K562 (cell line): ENCODE data around the gene PIK3C2B. TPM values are rescaled to one million over a fixed set of nuclear protein-coding genes. Genes with fewer than 3 reads are reported as not detected.
A peak's percentile ranks its signal among the peaks of the same experiment; 100 is the strongest.

ENCODE experiments used
- ATAC-seq: fragments of 200-7000 bp; cut with Tn5 transposase; 3 replicates; pipeline ENCODE4 v1.9.1; 2020; ENCODE audit warnings: moderate library complexity
- BruUV-seq: library from RNA; stranded (reverse); fragments of 400-500 nt; replicated peaks from 2 replicates; lab custom pipeline; 2021; lab: Mats Ljungman, UMichigan
- CTCF ChIA-PET: fragments of 300-600 bp; formaldehyde crosslinking; extraction: SDS; loops from one replicate; lab custom pipeline; 2021; ENCODE audit warnings: low intra/inter-chr PET ratio; lab: Yijun Ruan, JAX
- POLR2A ChIA-PET: fragments of 300-600, 350-650 bp; sonication (Branson Sonifier 250); formaldehyde crosslinking; extraction: SDS; loops from one replicate; lab custom pipeline; 2021; ENCODE audit warnings: antibody characterized with exemption, inconsistent platforms; lab: Yijun Ruan, JAX
- DNase-seq, 4 experiments: peaks; one replicate each; pipeline versions ENCODE4 v3.0.0 to v3.0.0-alpha.2; 2011 to 2018; ENCODE audit warnings: low spot score in 3 of 4, mixed read lengths in 3 of 4; ENCODE audit errors: extremely low read depth in 1 of 4
- FAIRE-seq: peaks from 2 replicates; lab custom pipeline; 2011; peaks lifted over from hg19 to GRCh38; lab: Jason Lieb, UNC
- H2AFZ ChIP-seq: 2 replicates; pipeline ENCODE4 v1.6.0; 2011; ENCODE audit warnings: low read depth, low read length, control low read depth, inconsistent platforms
- H3K27ac ChIP-seq: fragments of 200-600 bp; 3 replicates; pipeline ENCODE4 v1.8.0; 2011; ENCODE audit warnings: low read depth, mild to moderate bottlenecking, control low read depth, inconsistent platforms, low read length, moderate library complexity, mixed read lengths; ENCODE audit errors: extremely low read depth
- H3K27me3 ChIP-seq, 2 experiments: fragments of 300-600 bp in 1 of 2; 2 replicates in 1 of 2; 3 replicates in 1 of 2; pipeline versions ENCODE4 v1.6.0 to v1.8.0; 2011; ENCODE audit warnings: inconsistent platforms in 2 of 2, low read length in 2 of 2, mild to moderate bottlenecking in 1 of 2, mixed read lengths in 1 of 2, moderate library complexity in 1 of 2; ENCODE audit not compliant: control insufficient read depth in 2 of 2, insufficient read depth in 2 of 2
- H3K36me3 ChIP-seq: fragments of 300-600 bp; 3 replicates; pipeline ENCODE4 v1.8.0; 2011; ENCODE audit warnings: mild to moderate bottlenecking, low read length, inconsistent platforms; ENCODE audit not compliant: control insufficient read depth, insufficient read depth
- H3K4me1 ChIP-seq, 2 experiments: fragments of 200-600 bp in 1 of 2; replicated peaks in 1 of 2; 2 replicates in 1 of 2; 3 replicates in 1 of 2; pipeline versions ENCODE4 v1.5.1 to v1.8.0; 2011; ENCODE audit warnings: inconsistent platforms in 2 of 2, low read length in 2 of 2, mild to moderate bottlenecking in 1 of 2, mixed read lengths in 1 of 2, moderate library complexity in 1 of 2; ENCODE audit not compliant: control insufficient read depth in 2 of 2, insufficient read depth in 2 of 2
- H3K4me2 ChIP-seq: 2 replicates; pipeline ENCODE4 v1.6.1; 2011; ENCODE audit warnings: low read length, control low read depth, inconsistent platforms, mixed read lengths; ENCODE audit not compliant: insufficient read depth
- H3K4me3 ChIP-seq: fragments of 200-600 bp; sonication (generic), shearing (Covaris generic); 2 replicates; pipeline ENCODE4 v1.5.1; 2016; ENCODE audit warnings: control low read depth, inconsistent platforms
- H3K79me2 ChIP-seq: fragments of 200-600 bp; 3 replicates; pipeline ENCODE4 v1.8.0; 2011; ENCODE audit warnings: low read length, inconsistent platforms; ENCODE audit not compliant: control insufficient read depth, insufficient read depth
- H3K9ac ChIP-seq, 2 experiments: 2 replicates each; pipeline versions ENCODE4 v1.6.0 to v1.6.1; 2011; ENCODE audit warnings: low read depth in 2 of 2, low read length in 2 of 2, control low read depth in 1 of 2, inconsistent platforms in 1 of 2, mild to moderate bottlenecking in 1 of 2, mixed read lengths in 1 of 2; ENCODE audit not compliant: insufficient read depth in 1 of 2
- H3K9me1 ChIP-seq: one replicate; pipeline ENCODE4 v1.6.0; 2011; ENCODE audit warnings: inconsistent platforms, mild to moderate bottlenecking, low read length, moderate library complexity; ENCODE audit not compliant: control insufficient read depth, insufficient read depth
- H3K9me3 ChIP-seq: replicated peaks from 2 replicates; pipeline ENCODE4 v1.5.1; 2011; ENCODE audit warnings: low read depth, low read length, inconsistent platforms; ENCODE audit not compliant: control insufficient read depth, insufficient read depth
- H4K20me1 ChIP-seq: replicated peaks from 2 replicates; pipeline ENCODE4 v1.6.1; 2011; ENCODE audit warnings: low read length, inconsistent platforms, mixed read lengths; ENCODE audit not compliant: control insufficient read depth, insufficient read depth
- CHCHD3 ChIP-seq: fragments of 250-450 bp; sonication (Bioruptor Pico); IDR thresholded peaks from 2 replicates; pipeline ENCODE4 v2.1.2; 2022; ENCODE audit warnings: mild to moderate bottlenecking
- DACH1 ChIP-seq: fragments of 450-650 bp; IDR thresholded peaks from 2 replicates; pipeline ENCODE4 v1.6.1; 2018; ENCODE audit not compliant: partially characterized antibody
- DNMT1 ChIP-seq: fragments of 450-650 bp; IDR thresholded peaks from 2 replicates; pipeline ENCODE4 v1.6.1; 2016; ENCODE audit warnings: antibody characterized with exemption, mild to moderate bottlenecking
- FOXM1 ChIP-seq, 2 experiments: fragments of 450-650 bp in 1 of 2; sonication (generic) in 1 of 2; formaldehyde crosslinking in 1 of 2; IDR thresholded peaks; 2 replicates each; pipeline versions ENCODE4 v1.6.1 to v1.9.0; 2017 to 2022; ENCODE audit warnings: low read depth in 2 of 2, mild to moderate bottlenecking in 2 of 2, missing genetic modification reagents in 1 of 2, moderate library complexity in 1 of 2
- HOMEZ ChIP-seq: fragments of 250-450 bp; sonication (Bioruptor Pico); IDR thresholded peaks from 2 replicates; pipeline ENCODE4 v1.4.0; 2020; ENCODE audit warnings: mild to moderate bottlenecking, moderate library complexity
- KLF1 ChIP-seq: fragments of 450-650 bp; IDR thresholded peaks from 2 replicates; pipeline ENCODE4 v1.6.1; 2016; ENCODE audit warnings: missing genetic modification characterization, missing compliant biosample characterization
- MIER1 ChIP-seq: fragments of 450-650 bp; IDR thresholded peaks from 2 replicates; pipeline ENCODE4 v1.6.1; 2016; ENCODE audit warnings: antibody characterized with exemption, mild to moderate bottlenecking, low read depth
- MTF1 ChIP-seq: fragments of 250-450 bp; sonication (Bioruptor Pico); IDR thresholded peaks from 2 replicates; pipeline ENCODE4 v1.9.0; 2021; ENCODE audit warnings: moderate library complexity, mild to moderate bottlenecking, inconsistent platforms, borderline replicate concordance
- RBFOX2 ChIP-seq: fragments of 200-400 bp; formaldehyde crosslinking; IDR thresholded peaks from 2 replicates; pipeline ENCODE4 v1.6.1; 2017; ENCODE audit warnings: low read depth, mild to moderate bottlenecking, low read length, moderate library complexity
- ZNF212 ChIP-seq: fragments of 450-650 bp; formaldehyde crosslinking; IDR thresholded peaks from 2 replicates; pipeline ENCODE4 v1.4.0; 2020; ENCODE audit warnings: mild to moderate bottlenecking
- ZNF274 ChIP-seq: IDR thresholded peaks from 2 replicates; pipeline ENCODE4 v1.6.1; 2011; ENCODE audit warnings: low read depth, mild to moderate bottlenecking, low read length, moderate library complexity, borderline replicate concordance
- ZNF511 ChIP-seq: sonication (generic); formaldehyde crosslinking; IDR thresholded peaks from 2 replicates; pipeline ENCODE4 v1.8.0; 2022; ENCODE audit warnings: mild to moderate bottlenecking, missing genetic modification reagents
- WGBS: fragments of 100-300 bp; shearing (Covaris generic); methylation state at CpG from one replicate; pipeline ENCODE4 v1.1.6; 2016; ENCODE audit warnings: low coverage, mixed read lengths; ENCODE audit not compliant: insufficient coverage; ENCODE audit errors: missing lambda C conversion rate; 5-methylcytosine and 5-hydroxymethylcytosine counted together
- in situ Hi-C: fragments of 300-500 bp; cut with MboI; formaldehyde crosslinking; loops from 4 replicates; pipeline ENCODE4 v1.15.0; 2018; ENCODE audit warnings: inconsistent platforms, mixed read lengths
- intact Hi-C: fragments of 100-400 bp; cut with micrococcal nuclease; formaldehyde crosslinking; loops from 2 replicates; pipeline ENCODE4 v1.14.2; 2022
- polyA plus RNA-seq, 8 experiments: library from polyadenylated mRNA; depleted of rRNA in 4 of 8; stranded (reverse) in 5 of 8; unstranded in 3 of 8; fragments of >200 nt; fragmentation: Nextera tagmentation in 2 of 8; fragmentation: Illumina TruSeq in 1 of 8; extraction: Ambion mirVana in 2 of 8; extraction: Trizol in 1 of 8; gene quantifications; 2 replicates each; pipeline versions ENCODE4 v1.2.1 to v1.2.3, GENCODE V29; 2011 to 2014; ENCODE audit warnings: inconsistent platforms in 1 of 8, missing spikeins in 1 of 8
- total RNA-seq, 7 experiments: library from RNA; depleted of rRNA in 6 of 7; stranded (reverse); fragments of >200 nt in 6 of 7; fragmentation: Illumina TruSeq in 2 of 7; extraction: Trizol in 2 of 7; gene quantifications; 2 replicates each; pipeline versions ENCODE4 v1.2.1 to v1.2.3, GENCODE V29; 2011 to 2021; ENCODE audit warnings: low replicate concordance in 1 of 7
- TF ChIP-seq, protein P1 (sequence below): IDR thresholded peaks from 2 replicates; pipeline ENCODE4 v1.6.1; 2016; ENCODE audit warnings: missing genetic modification characterization, missing compliant biosample characterization

Gene PIK3C2B
- total and polyA plus RNA-seq, 9 of the 15 experiments (the other 6 are each of a cell fraction or from before 2014, with no cell fraction given): 0.10 to 2.9 (median 0.72) TPM

DNA sequence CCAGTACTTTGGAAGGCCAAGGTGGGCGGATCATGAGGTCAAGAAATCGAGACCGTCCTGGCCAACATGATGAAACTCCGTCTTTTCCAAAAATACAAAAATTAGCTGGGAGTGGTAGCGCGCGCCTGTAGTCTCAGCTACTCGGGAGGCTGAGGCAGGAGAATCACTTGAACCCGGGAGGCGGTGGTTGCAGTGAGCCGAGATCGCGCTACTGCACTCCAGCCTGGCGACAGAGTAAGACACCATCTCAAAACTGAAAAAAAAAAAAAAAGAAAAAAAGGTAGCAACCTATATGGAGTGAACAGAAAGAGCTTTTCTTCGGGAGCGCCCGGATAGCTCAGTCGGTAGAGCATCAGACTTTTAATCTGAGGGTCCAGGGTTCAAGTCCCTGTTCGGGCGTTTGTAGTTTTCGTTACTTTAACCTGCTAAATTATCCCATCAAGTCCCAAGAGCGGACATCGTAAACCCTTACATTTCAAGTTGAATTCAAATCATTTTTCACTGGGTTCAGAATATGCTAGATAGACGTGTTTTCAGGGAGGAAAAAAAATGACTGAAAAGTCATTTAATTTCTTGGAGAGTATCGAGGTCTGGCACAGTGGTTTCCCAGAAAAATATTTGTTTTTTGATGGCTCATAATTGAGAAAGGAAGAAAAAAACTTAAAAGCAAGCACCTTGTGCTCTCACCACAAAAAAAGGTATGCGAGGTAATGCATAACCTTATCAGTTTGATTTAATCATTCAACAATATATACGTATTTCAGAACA is 11.8 kb upstream of the PIK3C2B start (continued):
- TF ChIP-seq ZNF511 (peak; percentile 58; the same call in 1 of the 2 replicates), KLF1 (tag) (no peak), ZNF212 (CRISPR knock-in tag) (peak; percentile 77; the same call in 1 of the 2 replicates), DNMT1 (no peak), ZNF274 (no peak)

- no peaks in the 10 kb centered on the region for H3K79me2 ChIP-seq
- no peaks in the 10 kb centered on the region for H4K20me1 ChIP-seq
- no peaks in the 10 kb centered on the region for H3K9me1 ChIP-seq
- no peak for FAIRE-seq
- DNase-seq: no peak
- no peaks in the 10 kb centered on the region for H3K27me3 ChIP-seq
- peak overlapping the region; percentile 46 for H3K4me3 ChIP-seq
- ChIA-PET POLR2A (interaction anchor here (0.8 to 4.5 kb wide), 8 partner anchors 9 to 135 kb away, joined by 3 to 106 read pairs (median 4); partner anchors contain the start of gene MDM4), CTCF (interaction anchor here (0.5 to 1.5 kb wide), 3 partner anchors 122 to 1217 kb away, joined by 3 read pairs; no protein-coding TSS in a partner anchor)
- in situ Hi-C loops: loop anchor here (10.0 kb wide), 1 partner anchor 331 kb away; no protein-coding TSS in a partner anchor
- peak overlapping the region; percentile 94 for H2AFZ ChIP-seq
- ATAC-seq: no peak
- H3K9me3 ChIP-seq: no peaks in the 10 kb centered on the region
- H3K4me2 ChIP-seq: peak overlapping the region; percentile 77
- peak overlapping the region; percentile 91 for H3K27ac ChIP-seq
- peak overlapping the region; percentile 76 to 90 for H3K9ac ChIP-seq
- intact Hi-C loops: loop anchor here (2.0 to 10.0 kb wide), 3 partner anchors 59 to 641 kb away; partner anchors contain the start of genes PPP1R15B and SNRPE
- 2% methylated on average over 4 of the region's 4 CpGs for WGBS
- H3K4me1 ChIP-seq: peaks cover 0 to 3% of the 10 kb centered on the region in 2 experiments; a peak in 2 of 5 replicates
- no peaks in the 10 kb centered on the region for H3K36me3 ChIP-seq
- BruUV-seq: TSS peak; percentile 57
- TF ChIP-seq CHCHD3 (CRISPR knock-in tag): no peak
- TF ChIP-seq DACH1: peak; percentile 69
- no peak for TF ChIP-seq HOMEZ (CRISPR knock-in tag)
- no peak for TF ChIP-seq MTF1 (CRISPR knock-in tag)
- peak; percentile 13; the same call in 1 of the 2 replicates for TF ChIP-seq RBFOX2
- 0 out of 2 replicates have a peak, but pooled peaks have one; percentile 22 for TF ChIP-seq MIER1
- TF ChIP-seq, protein P1, sequence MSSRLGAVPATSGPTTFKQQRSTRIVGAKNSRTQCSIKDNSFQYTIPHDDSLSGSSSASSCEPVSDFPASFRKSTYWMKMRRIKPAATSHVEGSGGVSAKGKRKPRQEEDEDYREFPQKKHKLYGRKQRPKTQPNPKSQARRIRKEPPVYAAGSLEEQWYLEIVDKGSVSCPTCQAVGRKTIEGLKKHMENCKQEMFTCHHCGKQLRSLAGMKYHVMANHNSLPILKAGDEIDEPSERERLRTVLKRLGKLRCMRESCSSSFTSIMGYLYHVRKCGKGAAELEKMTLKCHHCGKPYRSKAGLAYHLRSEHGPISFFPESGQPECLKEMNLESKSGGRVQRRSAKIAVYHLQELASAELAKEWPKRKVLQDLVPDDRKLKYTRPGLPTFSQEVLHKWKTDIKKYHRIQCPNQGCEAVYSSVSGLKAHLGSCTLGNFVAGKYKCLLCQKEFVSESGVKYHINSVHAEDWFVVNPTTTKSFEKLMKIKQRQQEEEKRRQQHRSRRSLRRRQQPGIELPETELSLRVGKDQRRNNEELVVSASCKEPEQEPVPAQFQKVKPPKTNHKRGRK (tag): peak; percentile 92
- no peak for TF ChIP-seq FOXM1 (IDR thresholded peaks at IDR 0.05; ENCODE audit: low read depth)
- no peak for TF ChIP-seq FOXM1 (CRISPR knock-in tag; IDR thresholded peaks at IDR 0.05; ENCODE audit: low read depth)
These were observed 11.1 kb upstream of the PIK3C2B start for GRCh38 chr1:204505674-204506200.
